Nephron progenitor cell (in vitro differentiated cells): Measurements from ENCODE around the gene TRMT61A.

Source experiments
- DNase-seq: peaks from one replicate; pipeline ENCODE4 v3.0.0; 2021
- H3K27ac Mint-ChIP-seq: 2 replicates; pipeline ENCODE4 v1.8.0; 2021; ENCODE audit warnings: mild to moderate bottlenecking, moderate library complexity, mixed read lengths
- H3K27me3 Mint-ChIP-seq: 2 replicates; pipeline ENCODE4 v1.8.0; 2021; ENCODE audit warnings: mild to moderate bottlenecking, low read depth, mixed read lengths; ENCODE audit not compliant: poor library complexity
- H3K36me3 Mint-ChIP-seq: 2 replicates; pipeline ENCODE4 v1.8.0; 2021; ENCODE audit warnings: low read depth, mixed read lengths
- H3K4me1 Mint-ChIP-seq: 2 replicates; pipeline ENCODE4 v1.8.0; 2021; ENCODE audit warnings: mixed read lengths
- H3K4me3 Mint-ChIP-seq: 2 replicates; pipeline ENCODE4 v1.8.0; 2021; ENCODE audit warnings: mild to moderate bottlenecking, moderate library complexity, mixed read lengths
- H3K9me3 Mint-ChIP-seq: 2 replicates; pipeline ENCODE4 v1.8.0; 2021; ENCODE audit warnings: mild to moderate bottlenecking, moderate library complexity, mixed read lengths
- TF ChIP-seq, protein P1 (sequence below): fragments of 200-600 bp; sonication (generic); IDR thresholded peaks from 2 replicates; pipeline ENCODE4 v1.5.0; 2021; ENCODE audit warnings: antibody characterized with exemption

Gene TRMT61A

DNA sequence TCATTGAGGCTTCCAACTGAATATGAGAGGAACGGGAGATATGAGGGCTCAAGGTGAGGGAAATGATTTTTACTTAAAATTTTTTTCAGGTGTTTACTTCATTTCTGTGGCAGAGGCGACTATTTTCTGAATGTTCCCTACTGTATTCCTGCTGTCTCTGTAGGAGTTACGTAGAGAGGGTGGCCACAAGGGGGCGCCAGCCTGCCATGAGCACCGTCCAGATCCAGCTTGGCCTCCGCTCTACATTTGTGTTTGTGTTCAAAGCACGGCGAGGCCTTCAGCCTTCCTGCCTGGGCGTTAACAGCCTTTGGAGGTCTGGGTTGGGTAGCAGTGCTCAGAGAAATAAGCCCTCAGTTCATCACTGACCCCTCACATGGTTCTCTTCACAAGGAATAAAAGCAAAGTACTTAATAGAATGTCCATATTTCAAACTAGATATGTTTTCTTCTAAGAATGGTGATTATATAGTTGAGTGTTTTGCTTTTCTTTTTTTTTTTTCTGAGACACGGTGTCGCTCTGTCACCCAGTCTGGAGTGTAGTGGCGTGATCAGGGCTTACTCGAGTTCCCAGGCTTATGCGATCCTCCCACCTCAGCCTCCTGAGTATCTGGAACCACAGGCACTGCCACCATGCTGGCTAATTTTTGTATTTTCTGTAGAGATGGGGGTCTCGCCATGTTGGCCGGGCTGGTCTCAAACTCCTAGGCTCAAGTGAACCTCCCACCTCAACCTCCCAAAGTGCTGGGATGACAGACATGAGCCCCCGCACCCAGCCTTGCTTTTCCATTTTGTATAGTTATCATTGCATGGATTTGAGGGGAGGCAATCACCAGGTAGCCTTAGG, 28.6 kb upstream of the TRMT61A start:
- Mint-ChIP-seq H3K4me1 (peaks cover 11% of the 10 kb centered on the region), H3K27ac (no peak overlapping the region)
- peak; percentile 92 for DNase-seq

DNA sequence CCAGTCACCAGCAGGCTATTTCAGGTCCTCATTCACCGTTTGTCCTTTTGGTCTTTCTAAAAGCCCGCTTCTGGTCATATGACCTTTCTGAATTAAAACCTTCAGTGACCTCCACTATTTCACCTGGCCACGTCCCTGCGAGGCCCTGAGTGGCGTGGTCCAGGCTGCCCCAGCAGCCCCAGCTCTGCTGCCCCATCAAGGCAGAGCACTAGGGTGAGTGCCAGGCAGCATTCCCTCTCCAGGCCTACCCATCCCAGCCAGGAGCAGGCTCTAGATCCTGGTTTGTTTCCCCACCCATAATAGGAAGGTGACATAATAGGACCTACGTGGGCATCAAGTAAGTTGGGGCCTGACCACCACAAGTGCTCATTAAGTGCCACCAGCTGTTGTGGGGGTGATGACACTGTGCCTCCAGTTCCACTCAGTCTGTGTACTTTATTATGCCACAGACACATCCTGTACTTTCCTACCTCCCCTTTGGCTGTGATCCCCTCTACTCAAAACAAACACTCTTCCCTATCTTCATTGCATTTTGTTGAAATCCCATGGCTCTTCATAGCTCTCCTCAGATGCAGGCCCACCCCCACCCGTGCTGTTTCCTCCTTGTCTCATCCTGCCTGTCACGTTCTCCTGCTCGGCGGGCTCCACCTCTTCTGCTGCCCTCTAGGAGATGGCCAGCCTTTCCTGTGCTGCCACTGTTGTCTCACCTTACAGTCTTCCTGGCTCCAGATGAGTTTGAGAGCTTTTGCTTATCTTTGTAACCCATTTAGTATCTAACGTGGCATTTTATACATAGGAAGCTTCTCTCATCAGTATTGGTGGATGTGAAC, 27.7 kb upstream of the TRMT61A start:
- DNase-seq, result no peak
- TF ChIP-seq, protein P1, sequence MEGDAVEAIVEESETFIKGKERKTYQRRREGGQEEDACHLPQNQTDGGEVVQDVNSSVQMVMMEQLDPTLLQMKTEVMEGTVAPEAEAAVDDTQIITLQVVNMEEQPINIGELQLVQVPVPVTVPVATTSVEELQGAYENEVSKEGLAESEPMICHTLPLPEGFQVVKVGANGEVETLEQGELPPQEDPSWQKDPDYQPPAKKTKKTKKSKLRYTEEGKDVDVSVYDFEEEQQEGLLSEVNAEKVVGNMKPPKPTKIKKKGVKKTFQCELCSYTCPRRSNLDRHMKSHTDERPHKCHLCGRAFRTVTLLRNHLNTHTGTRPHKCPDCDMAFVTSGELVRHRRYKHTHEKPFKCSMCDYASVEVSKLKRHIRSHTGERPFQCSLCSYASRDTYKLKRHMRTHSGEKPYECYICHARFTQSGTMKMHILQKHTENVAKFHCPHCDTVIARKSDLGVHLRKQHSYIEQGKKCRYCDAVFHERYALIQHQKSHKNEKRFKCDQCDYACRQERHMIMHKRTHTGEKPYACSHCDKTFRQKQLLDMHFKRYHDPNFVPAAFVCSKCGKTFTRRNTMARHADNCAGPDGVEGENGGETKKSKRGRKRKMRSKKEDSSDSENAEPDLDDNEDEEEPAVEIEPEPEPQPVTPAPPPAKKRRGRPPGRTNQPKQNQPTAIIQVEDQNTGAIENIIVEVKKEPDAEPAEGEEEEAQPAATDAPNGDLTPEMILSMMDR, result no peak
- Mint-ChIP-seq H3K27ac (no peak overlapping the region), H3K4me1 (peaks cover 11% of the 10 kb centered on the region), H3K27me3 (no peaks in the 10 kb centered on the region), H3K9me3 (no peaks in the 10 kb centered on the region), H3K36me3 (peaks cover 45% of the 10 kb centered on the region), H3K4me3 (no peak overlapping the region)

More for the DNA sequence above, 28.6 kb upstream of the TRMT61A start:
- Mint-ChIP-seq H3K27me3 (no peaks in the 10 kb centered on the region), H3K9me3 (no peaks in the 10 kb centered on the region), H3K4me3 (no peak overlapping the region), H3K36me3 (peaks cover 50% of the 10 kb centered on the region)
- TF ChIP-seq, protein P1, result peak; percentile 96

DNA sequence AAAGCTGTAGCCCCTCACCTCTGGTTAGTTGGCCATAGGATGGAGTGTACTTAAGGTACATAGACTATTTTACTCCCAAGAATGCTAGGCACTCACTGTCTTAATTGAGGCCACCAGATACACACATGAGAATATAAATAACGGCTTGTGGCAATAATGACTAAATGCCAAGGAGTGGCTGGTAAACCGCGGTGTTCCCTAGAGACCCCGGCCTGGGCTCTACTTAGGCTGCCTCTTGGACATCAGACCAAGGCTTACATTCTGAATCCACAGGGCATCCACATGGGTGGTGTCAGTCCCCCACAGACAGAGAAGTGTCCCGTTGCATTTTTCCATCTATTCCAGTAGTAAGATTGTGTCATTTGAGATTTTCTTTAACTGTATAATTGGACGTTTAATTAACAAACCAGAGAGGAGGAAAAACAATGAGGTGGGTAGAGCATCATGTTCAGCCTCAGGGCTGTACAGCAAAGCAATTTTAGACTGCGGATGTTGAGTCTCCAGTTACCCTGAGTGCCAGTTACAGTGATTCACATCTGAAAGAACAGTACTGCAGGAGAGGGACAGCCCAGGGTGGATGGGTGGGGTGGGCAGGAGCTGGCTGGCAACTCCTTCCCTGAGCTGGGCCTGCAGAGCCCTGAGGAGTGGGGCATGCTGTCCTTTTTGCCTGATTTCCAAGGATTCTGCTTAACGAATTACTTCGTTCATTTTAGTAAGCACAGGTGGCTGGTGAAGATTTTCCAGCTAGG, 26.9 kb upstream of the TRMT61A start:
- Mint-ChIP-seq H3K36me3 (peaks cover 45% of the 10 kb centered on the region), H3K9me3 (no peaks in the 10 kb centered on the region), H3K4me1 (peaks cover 11% of the 10 kb centered on the region), H3K27ac (no peak overlapping the region), H3K27me3 (no peaks in the 10 kb centered on the region), H3K4me3 (no peak overlapping the region)
- TF ChIP-seq, protein P1, result no peak
- no peak for DNase-seq

DNA sequence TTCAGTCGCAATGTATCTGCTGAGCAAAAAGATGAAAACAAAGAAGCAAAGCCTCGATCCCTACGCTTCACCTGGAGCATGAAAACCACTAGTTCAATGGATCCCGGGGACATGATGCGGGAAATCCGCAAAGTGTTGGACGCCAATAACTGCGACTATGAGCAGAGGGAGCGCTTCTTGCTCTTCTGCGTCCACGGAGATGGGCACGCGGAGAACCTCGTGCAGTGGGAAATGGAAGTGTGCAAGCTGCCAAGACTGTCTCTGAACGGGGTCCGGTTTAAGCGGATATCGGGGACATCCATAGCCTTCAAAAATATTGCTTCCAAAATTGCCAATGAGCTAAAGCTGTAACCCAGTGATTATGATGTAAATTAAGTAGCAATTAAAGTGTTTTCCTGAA, 26.1 kb upstream of the TRMT61A start:
- Mint-ChIP-seq H3K27me3 (no peaks in the 10 kb centered on the region), H3K36me3 (peaks cover 52% of the 10 kb centered on the region), H3K9me3 (no peaks in the 10 kb centered on the region), H3K27ac (no peak overlapping the region), H3K4me1 (peaks cover 11% of the 10 kb centered on the region), H3K4me3 (no peak overlapping the region)
- TF ChIP-seq, protein P1, result no peak
- no peak for DNase-seq

- H3K27me3 Mint-ChIP-seq, result no peaks in the 10 kb centered on the region
Observed at GRCh38 chr14:103503296-103503695, 25.7 kb upstream of the TRMT61A start.

More at GRCh38 chr14:103503296-103503695, 25.7 kb upstream of the TRMT61A start:
- TF ChIP-seq, protein P1, result no peak
- no peaks in the 10 kb centered on the region for H3K9me3 Mint-ChIP-seq
- no peak overlapping the region for H3K4me3 Mint-ChIP-seq
- no peak for DNase-seq
- peak overlapping the region; percentile 26 for H3K27ac Mint-ChIP-seq
- peaks cover 11% of the 10 kb centered on the region for H3K4me1 Mint-ChIP-seq
- peaks cover 52% of the 10 kb centered on the region for H3K36me3 Mint-ChIP-seq
